ENCODE data around the gene ME3.

ME3 gene

GRCh38 chr11:86442420-86442819 lies 230.0 kb downstream of the ME3 start:
- TF ChIP-seq CTCF (IDR thresholded peaks at IDR 0.05) = no peak

- no peak for TF ChIP-seq CTCF (IDR thresholded peaks at IDR 0.05)
Measured at GRCh38 chr11:86440843-86441242, 231.6 kb downstream of the ME3 start.

- no peak for TF ChIP-seq CTCF (IDR thresholded peaks at IDR 0.05)
Measured at GRCh38 chr11:86440305-86440716, 232.1 kb downstream of the ME3 start.

GRCh38 chr11:86438685-86439084 lies 233.7 kb downstream of the ME3 start:
- no peak for TF ChIP-seq CTCF (IDR thresholded peaks at IDR 0.05)

- TF ChIP-seq CTCF (IDR thresholded peaks at IDR 0.05) = no peak
Measured at GRCh38 chr11:86435711-86436110, 236.7 kb downstream of the ME3 start.

GRCh38 chr11:86431258-86431657 lies 241.2 kb downstream of the ME3 start:
- TF ChIP-seq CTCF (IDR thresholded peaks at IDR 0.05) = no peak

GRCh38 chr11:86427441-86427840 lies 245.0 kb downstream of the ME3 start:
- TF ChIP-seq CTCF (IDR thresholded peaks at IDR 0.05) = no peak

GRCh38 chr11:86422371-86422770 lies 250.0 kb downstream of the ME3 start:
- TF ChIP-seq CTCF (IDR thresholded peaks at IDR 0.05) = no peak

All from LNCAP (cell line).